Measurements from ENCODE around the gene CYP4A22.
"Not testable (repeated sequence)": the region's sequence is repeated elsewhere in the genome, so short reads cannot be mapped to it uniquely, and the experiment has no call there.

CYP4A22 gene, protein sequence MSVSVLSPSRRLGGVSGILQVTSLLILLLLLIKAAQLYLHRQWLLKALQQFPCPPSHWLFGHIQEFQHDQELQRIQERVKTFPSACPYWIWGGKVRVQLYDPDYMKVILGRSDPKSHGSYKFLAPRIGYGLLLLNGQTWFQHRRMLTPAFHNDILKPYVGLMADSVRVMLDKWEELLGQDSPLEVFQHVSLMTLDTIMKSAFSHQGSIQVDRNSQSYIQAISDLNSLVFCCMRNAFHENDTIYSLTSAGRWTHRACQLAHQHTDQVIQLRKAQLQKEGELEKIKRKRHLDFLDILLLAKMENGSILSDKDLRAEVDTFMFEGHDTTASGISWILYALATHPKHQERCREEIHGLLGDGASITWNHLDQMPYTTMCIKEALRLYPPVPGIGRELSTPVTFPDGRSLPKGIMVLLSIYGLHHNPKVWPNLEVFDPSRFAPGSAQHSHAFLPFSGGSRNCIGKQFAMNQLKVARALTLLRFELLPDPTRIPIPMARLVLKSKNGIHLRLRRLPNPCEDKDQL

DNA sequence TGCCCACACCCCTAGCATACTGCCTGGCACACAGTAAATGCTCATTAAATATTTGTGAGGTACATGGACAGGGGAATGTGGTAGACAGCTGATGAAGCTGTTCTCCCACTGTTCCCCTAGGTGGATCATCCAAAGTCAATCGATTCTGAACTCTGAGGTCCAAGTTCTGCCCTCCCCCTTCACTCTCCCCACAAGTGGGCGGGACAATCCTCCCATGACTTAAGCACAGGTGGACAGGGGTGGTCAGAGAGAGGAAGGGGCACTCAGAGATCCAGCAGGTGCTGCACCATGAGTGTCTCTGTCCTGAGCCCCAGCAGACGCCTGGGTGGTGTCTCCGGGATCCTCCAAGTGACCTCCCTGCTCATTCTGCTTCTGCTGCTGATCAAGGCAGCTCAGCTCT, at the start of gene CYP4A22:
CYP4A22 (plus strand) TSS at position 244 of the 400 bp plus-strand sequence; CDS start at position 289, 45 bp downstream.
- DNase-seq, result no peak

- DNase-seq, result peak in 1 of 2 donors; percentile 39
These were observed 47.9 kb upstream of the CYP4A22 start for GRCh38 chr1:47089356-47089755.

DNA sequence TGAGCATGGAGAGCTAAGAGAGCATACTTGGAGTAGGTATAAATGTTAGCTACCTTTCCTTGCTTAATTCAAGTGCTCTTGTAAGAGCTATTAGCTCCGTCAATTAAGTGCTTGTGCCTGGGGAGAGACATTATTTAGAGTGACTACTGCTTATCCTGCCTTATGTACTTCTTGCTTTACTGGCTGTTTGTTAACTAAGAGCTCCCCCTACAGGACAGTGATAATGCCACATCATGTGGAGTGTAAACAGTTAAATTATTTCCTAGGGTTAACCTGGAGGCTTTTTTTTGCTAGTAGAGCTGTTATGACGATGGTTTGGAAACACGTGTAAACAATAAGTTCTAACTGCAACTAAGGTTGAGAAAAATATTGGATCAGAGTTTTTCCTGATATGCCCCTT, 45.8 kb upstream of the CYP4A22 start:
- DNase-seq, result not testable (repeated sequence)

DNA sequence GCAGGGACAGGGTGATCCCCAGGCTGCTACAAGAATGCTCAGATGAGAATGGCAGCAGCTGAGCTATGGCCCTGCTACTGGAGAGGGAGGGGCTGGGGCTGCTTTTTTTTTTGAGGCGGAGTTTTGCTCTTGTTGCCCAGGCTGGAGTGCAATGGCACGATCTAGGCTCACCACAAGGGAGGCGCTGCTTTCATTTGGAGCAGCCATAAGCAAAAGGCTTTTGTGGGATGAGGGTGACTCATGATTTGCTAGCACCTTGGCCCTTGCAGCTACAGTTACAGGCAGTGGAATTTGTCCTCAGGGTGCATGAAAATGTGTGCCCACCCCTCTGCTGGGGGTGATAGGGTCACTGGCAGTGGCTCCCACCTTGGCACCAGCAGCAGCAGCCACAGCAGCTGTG, 32.4 kb upstream of the CYP4A22 start:
- DNase-seq, result no peak

GRCh38 chr1:47106792-47107191, 30.4 kb upstream of the CYP4A22 start:
- no peak for DNase-seq

- not testable (repeated sequence) for DNase-seq
These were observed 29.2 kb upstream of the CYP4A22 start for GRCh38 chr1:47107851-47108574.

- not testable (repeated sequence) for DNase-seq
These were observed 27.8 kb upstream of the CYP4A22 start for GRCh38 chr1:47109482-47109881.

- no peak for DNase-seq
These were observed 24.1 kb upstream of the CYP4A22 start for GRCh38 chr1:47113178-47113577.

GRCh38 chr1:47121039-47121438, 16.2 kb upstream of the CYP4A22 start:
- DNase-seq, result not testable (repeated sequence)

- not testable (repeated sequence) for DNase-seq
These were observed 12.4 kb upstream of the CYP4A22 start for GRCh38 chr1:47124834-47125233.

DNA sequence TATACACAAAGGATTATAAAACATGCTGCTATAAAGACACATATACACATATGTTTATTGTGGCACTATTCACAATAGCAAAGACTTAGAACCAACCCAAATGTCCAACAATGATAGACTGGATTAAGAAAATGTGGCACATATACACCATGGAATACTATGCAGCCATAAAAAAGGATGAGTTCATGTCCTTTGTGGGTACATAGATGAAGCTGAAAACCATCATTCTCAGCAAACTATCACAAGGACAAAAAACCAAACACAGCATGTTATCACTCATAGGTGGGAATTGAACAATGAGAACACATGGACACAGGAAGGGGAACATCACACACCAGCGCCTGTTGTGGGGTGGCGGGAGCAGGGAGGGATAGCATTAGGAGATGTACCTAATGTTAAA, 10.2 kb upstream of the CYP4A22 start:
- DNase-seq, result not testable (repeated sequence)

- DNase-seq, result no peak
These were observed 9.0 kb upstream of the CYP4A22 start for GRCh38 chr1:47128221-47128620.

DNA sequence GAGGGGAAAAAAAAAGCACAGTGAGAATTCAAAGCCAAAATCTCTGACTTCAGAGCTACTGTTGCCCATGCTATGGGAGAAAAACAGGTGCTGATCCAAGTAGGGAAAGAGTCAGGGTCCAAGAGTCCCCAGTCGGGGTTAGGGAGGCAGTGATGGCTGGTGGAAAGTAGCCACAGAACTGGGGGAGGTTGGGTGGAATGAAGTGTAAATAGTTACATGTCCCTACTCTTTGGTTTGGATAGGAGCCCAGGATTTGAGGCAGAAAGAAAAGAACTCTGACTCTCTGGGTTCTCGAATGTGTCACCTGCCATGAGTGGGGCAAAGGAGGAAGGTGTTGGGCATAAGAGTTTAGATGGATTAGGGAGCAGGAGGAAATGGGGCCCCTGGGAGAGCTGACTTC, 8.4 kb upstream of the CYP4A22 start:
- DNase-seq, result not testable (repeated sequence)

GRCh38 chr1:47129489-47130230, 7.6 kb upstream of the CYP4A22 start:
- not testable (repeated sequence) for DNase-seq

- DNase-seq, result not testable (repeated sequence)
These were observed 4.6 kb upstream of the CYP4A22 start for GRCh38 chr1:47132665-47133064.

- no peak for DNase-seq
These were observed 829 bp downstream of the CYP4A22 start for GRCh38 chr1:47137925-47138615.

DNA sequence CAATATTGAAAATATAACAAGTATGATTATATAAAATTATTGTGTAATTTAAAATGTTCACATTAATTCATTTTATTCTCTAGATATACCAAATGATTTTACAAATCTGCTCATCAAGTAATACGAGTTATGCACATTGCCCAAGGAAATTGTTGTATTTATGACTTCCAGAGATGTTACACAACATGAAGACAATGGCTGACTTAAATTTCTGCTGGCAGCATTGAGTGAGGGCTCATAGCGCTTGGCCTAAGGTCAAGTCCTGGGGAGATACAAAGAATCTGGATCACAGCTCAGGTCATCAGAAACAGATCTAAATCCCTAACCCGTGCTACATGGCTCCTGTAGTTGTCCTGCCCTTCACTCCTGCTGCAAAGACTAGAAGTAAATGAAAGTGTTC, 3.1 kb downstream of the CYP4A22 start:
- not testable (repeated sequence) for DNase-seq

- DNase-seq, result not testable (repeated sequence)
These were observed 6.4 kb downstream of the CYP4A22 start for GRCh38 chr1:47143654-47144053.

GRCh38 chr1:47146495-47146894, 9.3 kb downstream of the CYP4A22 start:
- DNase-seq, result not testable (repeated sequence)

DNA sequence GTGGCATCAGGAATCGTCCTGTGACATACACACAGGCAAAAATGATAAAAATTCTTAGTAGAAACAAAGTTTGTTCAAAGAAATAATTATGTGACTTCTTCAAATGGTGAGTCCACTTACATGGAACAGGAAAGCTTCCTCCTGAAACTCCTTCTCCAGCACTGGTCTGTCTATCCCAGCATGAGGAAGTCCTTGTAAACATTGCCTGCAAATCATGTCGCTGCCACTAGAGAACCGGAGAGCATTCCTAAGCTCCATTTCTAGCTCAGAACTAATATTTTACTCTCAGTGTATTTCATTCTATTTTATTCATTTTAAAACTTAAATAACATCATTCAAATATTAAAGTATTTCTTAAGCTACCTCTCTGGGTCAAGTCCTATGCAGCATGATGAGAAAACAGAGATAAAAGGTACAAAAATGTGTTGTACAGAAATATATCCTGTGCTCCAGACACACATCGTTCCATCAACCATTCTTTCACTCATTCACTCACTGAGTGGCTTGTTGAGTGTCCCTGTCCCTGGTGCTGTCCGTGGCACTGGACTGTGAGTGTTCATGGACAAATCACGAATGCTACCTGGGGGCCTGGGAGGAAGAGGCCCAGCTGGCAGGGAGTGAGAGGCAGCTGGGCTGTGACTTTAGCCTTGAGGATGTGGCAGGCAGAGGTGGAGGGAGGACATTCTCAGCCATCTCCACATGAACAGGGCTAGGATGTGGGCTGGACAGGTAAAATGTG, 10.0 kb downstream of the CYP4A22 start:
- DNase-seq, result no peak

- DNase-seq, result not testable (repeated sequence)
These were observed 11.9 kb downstream of the CYP4A22 start for GRCh38 chr1:47149162-47149561.

GRCh38 chr1:47156457-47156856, 19.2 kb downstream of the CYP4A22 start:
- not testable (repeated sequence) for DNase-seq

Data from CD4-positive, alpha-beta T cell treated with Interleukin-1 beta for 1 hour (primary cell).